ENCODE measurements around the gene SYCP2. TPM values are rescaled to one million over a fixed set of nuclear protein-coding genes. Genes with fewer than 3 reads are reported as not detected.
A peak's percentile ranks its signal among the peaks of the same experiment; 100 is the strongest.

The SYCP2 gene
- total RNA-seq, 1 donor from 2014 or later, result 1.9 TPM

DNA sequence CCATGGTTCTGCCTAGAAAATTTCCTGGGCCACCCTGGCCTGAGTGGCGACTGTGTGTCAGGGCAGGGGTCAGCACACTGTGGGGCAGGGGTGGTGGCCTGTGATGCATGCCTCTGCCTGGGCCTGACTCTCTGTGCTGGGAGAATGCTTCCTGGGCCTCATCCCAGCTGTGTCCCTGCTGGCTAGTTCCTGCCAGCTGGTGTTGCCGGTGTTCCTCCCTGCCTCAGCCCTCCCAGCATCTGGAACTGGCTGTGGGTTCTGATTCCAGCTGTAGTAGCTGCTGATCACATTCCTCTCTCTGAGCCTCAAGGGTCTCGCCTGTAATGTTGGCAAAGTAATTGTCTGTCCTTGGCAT, 101.5 kb downstream of the SYCP2 start:
- DNase-seq (no peak), ATAC-seq (no peak)
- intact Hi-C loops (cut with DNase I), result no loop called here
- H3K27me3 ChIP-seq, result no peaks in the 10 kb centered on the region
- no peaks in the 10 kb centered on the region for H3K9me3 ChIP-seq
- peak overlapping the region; percentile 65 for H3K27ac ChIP-seq
- TF ChIP-seq, protein P1, sequence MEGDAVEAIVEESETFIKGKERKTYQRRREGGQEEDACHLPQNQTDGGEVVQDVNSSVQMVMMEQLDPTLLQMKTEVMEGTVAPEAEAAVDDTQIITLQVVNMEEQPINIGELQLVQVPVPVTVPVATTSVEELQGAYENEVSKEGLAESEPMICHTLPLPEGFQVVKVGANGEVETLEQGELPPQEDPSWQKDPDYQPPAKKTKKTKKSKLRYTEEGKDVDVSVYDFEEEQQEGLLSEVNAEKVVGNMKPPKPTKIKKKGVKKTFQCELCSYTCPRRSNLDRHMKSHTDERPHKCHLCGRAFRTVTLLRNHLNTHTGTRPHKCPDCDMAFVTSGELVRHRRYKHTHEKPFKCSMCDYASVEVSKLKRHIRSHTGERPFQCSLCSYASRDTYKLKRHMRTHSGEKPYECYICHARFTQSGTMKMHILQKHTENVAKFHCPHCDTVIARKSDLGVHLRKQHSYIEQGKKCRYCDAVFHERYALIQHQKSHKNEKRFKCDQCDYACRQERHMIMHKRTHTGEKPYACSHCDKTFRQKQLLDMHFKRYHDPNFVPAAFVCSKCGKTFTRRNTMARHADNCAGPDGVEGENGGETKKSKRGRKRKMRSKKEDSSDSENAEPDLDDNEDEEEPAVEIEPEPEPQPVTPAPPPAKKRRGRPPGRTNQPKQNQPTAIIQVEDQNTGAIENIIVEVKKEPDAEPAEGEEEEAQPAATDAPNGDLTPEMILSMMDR (IDR thresholded peaks at IDR 0.05), result no peak
- H3K4me3 ChIP-seq, result no peak overlapping the region
- H3K36me3 ChIP-seq, result no peaks in the 10 kb centered on the region
- H3K4me1 ChIP-seq, result peaks cover 12% of the 10 kb centered on the region

DNA sequence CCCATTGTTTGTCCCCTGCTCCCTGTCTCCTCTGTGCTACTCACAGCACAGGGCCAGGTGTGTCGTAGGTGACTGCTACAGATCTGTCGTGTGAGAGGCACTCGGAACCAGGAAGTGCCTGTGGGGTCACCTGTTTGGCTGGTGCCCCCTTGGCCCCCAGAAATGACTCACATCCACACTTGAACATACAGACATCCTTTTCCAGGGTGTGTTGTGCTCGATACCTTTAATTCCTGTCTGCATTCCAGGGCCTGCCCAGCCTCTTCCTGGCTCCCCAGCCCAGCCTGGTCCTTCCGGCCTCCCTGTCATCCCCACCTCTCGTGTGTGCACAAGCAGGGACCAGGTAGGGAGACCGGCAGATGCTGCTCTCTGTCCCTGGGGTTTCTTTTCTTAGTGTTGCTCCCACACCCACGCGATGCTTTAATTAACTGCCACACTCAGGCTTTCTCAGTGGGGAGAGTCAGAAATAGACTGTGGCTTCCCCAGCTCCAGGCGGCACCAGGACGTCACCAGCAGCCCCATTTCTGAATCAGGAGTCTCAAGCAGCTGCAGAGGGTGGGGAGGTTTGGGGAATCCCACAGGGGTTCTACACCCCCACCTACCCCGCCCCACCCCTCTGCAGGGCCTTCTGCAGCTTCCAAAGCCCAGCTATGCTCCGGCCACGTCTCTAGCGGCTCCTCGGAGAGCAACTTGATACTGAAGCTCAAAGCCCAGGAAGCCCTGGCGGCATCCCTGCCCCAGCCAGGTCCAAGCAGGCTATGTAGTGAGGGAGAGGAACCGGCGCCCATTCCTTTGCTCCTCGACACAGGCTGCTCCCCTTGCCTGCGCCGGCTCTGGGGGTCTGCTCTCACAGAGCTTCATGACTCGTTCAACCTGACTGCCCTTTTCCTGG, 102.2 kb downstream of the SYCP2 start:
- intact Hi-C loops (cut with DNase I), result no loop called here
- peaks cover 10% of the 10 kb centered on the region for H3K4me1 ChIP-seq
- H3K4me3 ChIP-seq, result no peak overlapping the region
- TF ChIP-seq, protein P1 (IDR thresholded peaks at IDR 0.05), result no peak
- no peaks in the 10 kb centered on the region for H3K9me3 ChIP-seq
- H3K27me3 ChIP-seq, result no peaks in the 10 kb centered on the region
- peak; percentile 67 for ATAC-seq
- H3K36me3 ChIP-seq, result no peaks in the 10 kb centered on the region
- H3K27ac ChIP-seq, result peak overlapping the region; percentile 65
- DNase-seq, result no peak

DNA sequence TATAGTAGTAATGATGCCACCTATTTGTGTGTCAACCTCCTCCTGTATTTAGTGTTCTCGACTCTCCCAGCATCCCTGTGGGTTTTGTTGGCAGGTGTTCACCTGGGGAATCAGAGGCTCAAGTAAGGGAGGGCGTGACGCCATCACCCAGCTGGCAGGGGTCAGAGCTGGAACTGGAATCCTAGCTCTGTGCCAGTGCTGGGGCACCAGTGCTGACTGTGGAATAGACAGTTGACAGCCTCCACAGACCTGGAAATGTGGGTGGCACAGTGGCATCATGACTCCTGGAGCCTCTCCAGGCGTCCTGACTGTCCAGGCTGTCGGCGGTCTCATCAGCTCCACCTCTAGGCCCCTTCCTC, 102.8 kb downstream of the SYCP2 start:
- no peak for DNase-seq
- Histone ChIP-seq H3K27me3 (no peaks in the 10 kb centered on the region), H3K27ac (peak overlapping the region; percentile 36), H3K9me3 (no peaks in the 10 kb centered on the region), H3K36me3 (no peaks in the 10 kb centered on the region), H3K4me3 (no peak overlapping the region), H3K4me1 (peaks cover 4% of the 10 kb centered on the region)
- TF ChIP-seq, protein P1 (IDR thresholded peaks at IDR 0.05), result no peak
- intact Hi-C loops (cut with DNase I), result no loop called here
- no peak for ATAC-seq

DNA sequence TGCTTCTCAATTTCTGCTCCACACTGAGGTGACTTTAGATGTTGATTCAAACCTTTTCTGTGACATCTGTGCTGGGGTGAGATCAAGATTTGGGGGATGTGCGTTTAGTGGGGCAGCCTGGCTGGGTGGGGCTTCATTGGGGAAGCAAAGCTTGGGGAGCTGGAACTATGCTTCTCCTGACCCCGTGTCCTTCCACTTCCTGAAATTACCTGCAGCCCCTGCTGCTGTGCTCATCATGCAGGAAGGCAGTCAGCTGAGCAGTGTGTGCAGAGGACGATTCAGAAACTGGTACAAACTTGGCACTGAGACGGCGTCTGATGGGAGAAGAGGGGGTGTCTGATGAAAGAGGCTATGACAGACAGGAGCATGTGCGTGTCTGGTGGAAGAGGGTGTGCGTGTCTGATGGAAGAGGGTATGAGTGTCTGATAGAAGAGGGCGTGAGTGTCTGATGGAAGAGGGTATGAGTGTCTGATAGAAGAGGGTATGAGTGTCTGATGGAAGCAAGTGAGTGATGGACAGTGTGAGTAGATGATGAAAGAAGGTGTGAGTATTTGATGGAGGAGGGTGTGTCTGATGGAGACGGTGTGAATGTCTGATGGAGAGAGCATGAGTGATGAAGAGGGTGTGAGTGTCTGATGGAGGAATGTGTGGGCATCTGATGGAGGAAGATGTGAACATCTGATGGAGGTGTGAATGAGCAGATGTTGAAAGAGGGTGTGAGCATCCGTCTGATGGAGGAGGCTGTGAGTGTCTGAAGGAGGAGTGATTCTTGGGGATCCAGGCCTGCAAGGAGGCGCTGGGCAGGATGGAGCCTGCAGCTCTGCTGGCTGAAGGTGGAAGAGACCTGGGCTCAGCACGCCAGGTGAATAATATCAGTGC, 103.4 kb downstream of the SYCP2 start:
- H3K4me3 ChIP-seq, result no peak overlapping the region
- DNase-seq (no peak), ATAC-seq (no peak)
- H3K4me1 ChIP-seq, result peaks cover under 1% of the 10 kb centered on the region
- H3K27ac ChIP-seq, result no peak overlapping the region
- H3K27me3 ChIP-seq, result no peaks in the 10 kb centered on the region
- H3K36me3 ChIP-seq, result no peaks in the 10 kb centered on the region
- intact Hi-C loops (cut with DNase I), result no loop called here
- TF ChIP-seq, protein P1 (IDR thresholded peaks at IDR 0.05), result no peak
- no peaks in the 10 kb centered on the region for H3K9me3 ChIP-seq

DNA sequence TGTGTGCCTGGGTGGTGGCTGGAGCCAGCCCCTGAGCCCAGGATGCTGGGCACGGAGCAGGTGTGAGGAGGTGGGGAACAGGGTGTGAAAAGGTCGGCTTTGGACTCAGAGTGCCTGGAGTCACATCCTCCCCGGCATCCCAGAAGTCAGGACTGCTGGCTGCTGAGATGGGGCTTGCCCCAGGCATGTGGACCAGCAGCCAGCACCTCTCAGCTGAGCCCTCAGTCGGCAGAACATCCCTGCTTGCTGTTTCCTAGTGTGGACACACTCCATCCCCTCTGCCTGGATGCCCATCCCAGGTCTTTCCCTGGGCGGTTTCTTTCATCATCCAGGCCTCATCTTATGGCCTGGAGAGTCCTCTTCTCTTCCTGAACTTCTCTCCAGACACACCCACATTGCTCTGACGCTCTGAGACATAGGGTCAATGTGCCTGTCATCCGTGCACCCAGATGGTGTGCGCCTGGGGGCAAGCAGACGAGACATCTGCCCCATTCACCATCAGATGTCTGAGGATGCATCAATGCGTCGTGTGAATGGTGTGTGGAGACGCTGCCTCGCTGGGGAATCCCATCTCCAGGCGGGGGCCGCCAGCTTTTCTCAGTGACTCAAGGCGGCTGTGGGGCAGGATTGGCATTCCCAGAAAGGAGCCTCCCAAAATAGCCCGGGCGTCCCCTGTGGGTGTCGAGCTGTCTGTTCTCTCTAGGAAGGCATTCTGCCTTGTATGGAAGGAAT, 104.2 kb downstream of the SYCP2 start:
- H3K4me3 ChIP-seq, result no peak overlapping the region
- intact Hi-C loops (cut with DNase I), result no loop called here
- no peak for DNase-seq

More for the DNA sequence above, 104.2 kb downstream of the SYCP2 start:
- H3K9me3 ChIP-seq, result no peaks in the 10 kb centered on the region
- no peaks in the 10 kb centered on the region for H3K27me3 ChIP-seq
- H3K27ac ChIP-seq, result no peak overlapping the region
- no peaks in the 10 kb centered on the region for H3K36me3 ChIP-seq
- TF ChIP-seq, protein P1 (IDR thresholded peaks at IDR 0.05), result no peak
- no peak for ATAC-seq
- H3K4me1 ChIP-seq, result no peaks in the 10 kb centered on the region
